ENCODE data around the gene ZCCHC17.
"Not testable (repeated sequence)": the region's sequence is repeated elsewhere in the genome, so short reads cannot be mapped to it uniquely, and the experiment has no call there.

ZCCHC17 gene

GRCh38 chr1:31371121-31371959 lies 74.5 kb downstream of the ZCCHC17 start:
- no peak for FAIRE-seq

- no peak for FAIRE-seq
These were observed 75.2 kb downstream of the ZCCHC17 start for GRCh38 chr1:31372051-31372450.

- FAIRE-seq, result no peak
These were observed 75.9 kb downstream of the ZCCHC17 start for GRCh38 chr1:31372751-31373055.

GRCh38 chr1:31373056-31373896 lies 76.4 kb downstream of the ZCCHC17 start, which contains the start of gene FABP3:
FABP3 (minus strand) TSS chr1:31373076; CDS start chr1:31373014, 62 bp downstream.
- no peak for FAIRE-seq

GRCh38 chr1:31373897-31374486 lies 77.2 kb downstream of the ZCCHC17 start:
- no peak for FAIRE-seq

- FAIRE-seq, result no peak
These were observed 77.8 kb downstream of the ZCCHC17 start for GRCh38 chr1:31374511-31375196.

- FAIRE-seq, result no peak
These were observed 79.7 kb downstream of the ZCCHC17 start for GRCh38 chr1:31376375-31377134.

GRCh38 chr1:31377364-31377863 lies 80.6 kb downstream of the ZCCHC17 start:
- no peak for FAIRE-seq

GRCh38 chr1:31378001-31378400 lies 81.2 kb downstream of the ZCCHC17 start:
- no peak for FAIRE-seq

- no peak for FAIRE-seq
These were observed 83.3 kb downstream of the ZCCHC17 start for GRCh38 chr1:31380181-31380580.

- no peak for FAIRE-seq
These were observed 84.8 kb downstream of the ZCCHC17 start for GRCh38 chr1:31381394-31382294.

GRCh38 chr1:31382379-31382989 lies 85.7 kb downstream of the ZCCHC17 start:
- FAIRE-seq, result no peak

GRCh38 chr1:31383967-31384366 lies 87.1 kb downstream of the ZCCHC17 start:
- no peak for FAIRE-seq

- FAIRE-seq, result not testable (repeated sequence)
These were observed 89.9 kb downstream of the ZCCHC17 start for GRCh38 chr1:31386576-31387243.

- FAIRE-seq, result no peak
These were observed 90.8 kb downstream of the ZCCHC17 start for GRCh38 chr1:31387612-31388011.

GRCh38 chr1:31389616-31390015 lies 92.8 kb downstream of the ZCCHC17 start:
- no peak for FAIRE-seq

GRCh38 chr1:31390071-31390470 lies 93.2 kb downstream of the ZCCHC17 start:
- FAIRE-seq, result no peak

GRCh38 chr1:31393463-31393862 lies 96.6 kb downstream of the ZCCHC17 start:
- peak; percentile 50 for FAIRE-seq

- FAIRE-seq, result peak; percentile 57
These were observed 97.9 kb downstream of the ZCCHC17 start for GRCh38 chr1:31394584-31395193.

Data from G401.6 (cell line).